Measurements from ENCODE around the gene PSTPIP2. TPM values are rescaled to one million over a fixed set of nuclear protein-coding genes. Genes with fewer than 3 reads are reported as not detected.

PSTPIP2 gene
- total and polyA plus RNA-seq, 11 donors, result 0.65 to 15.0 (median 2.0) TPM

DNA sequence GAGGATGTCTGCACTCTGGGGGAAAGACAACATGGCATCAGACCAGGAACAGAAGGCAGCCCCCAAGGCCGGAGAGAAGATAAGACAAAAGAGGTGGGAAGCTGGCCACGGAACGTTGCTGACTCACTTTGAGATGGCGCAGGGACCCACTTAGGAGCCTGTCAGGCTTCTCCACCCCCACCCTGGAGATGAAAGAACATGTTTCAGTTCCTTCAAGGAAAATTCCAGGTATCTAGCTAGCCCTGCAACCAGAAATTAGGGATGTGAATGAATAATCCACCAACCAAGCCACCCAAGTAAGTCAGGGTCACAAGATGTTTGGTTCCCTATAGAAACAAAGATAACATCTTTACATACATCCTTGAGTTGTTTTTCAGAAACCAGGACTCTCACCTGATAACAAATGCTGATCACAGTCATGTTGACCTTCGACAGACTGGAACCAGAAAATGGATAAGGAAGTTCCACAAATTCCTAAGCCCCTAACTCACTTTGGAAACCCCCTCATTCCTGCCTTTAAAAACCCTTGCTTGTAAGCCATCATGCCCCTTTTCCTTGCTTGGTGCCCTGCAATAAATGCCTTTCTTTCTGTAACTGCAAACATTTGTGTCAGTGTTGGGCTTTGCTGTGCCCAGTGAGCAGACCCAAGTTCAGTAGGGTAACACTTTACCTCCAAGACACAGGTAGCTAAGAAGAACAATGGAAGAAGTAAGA lies 31.9 kb downstream of the PSTPIP2 start:
- TF ChIP-seq, protein P1, sequence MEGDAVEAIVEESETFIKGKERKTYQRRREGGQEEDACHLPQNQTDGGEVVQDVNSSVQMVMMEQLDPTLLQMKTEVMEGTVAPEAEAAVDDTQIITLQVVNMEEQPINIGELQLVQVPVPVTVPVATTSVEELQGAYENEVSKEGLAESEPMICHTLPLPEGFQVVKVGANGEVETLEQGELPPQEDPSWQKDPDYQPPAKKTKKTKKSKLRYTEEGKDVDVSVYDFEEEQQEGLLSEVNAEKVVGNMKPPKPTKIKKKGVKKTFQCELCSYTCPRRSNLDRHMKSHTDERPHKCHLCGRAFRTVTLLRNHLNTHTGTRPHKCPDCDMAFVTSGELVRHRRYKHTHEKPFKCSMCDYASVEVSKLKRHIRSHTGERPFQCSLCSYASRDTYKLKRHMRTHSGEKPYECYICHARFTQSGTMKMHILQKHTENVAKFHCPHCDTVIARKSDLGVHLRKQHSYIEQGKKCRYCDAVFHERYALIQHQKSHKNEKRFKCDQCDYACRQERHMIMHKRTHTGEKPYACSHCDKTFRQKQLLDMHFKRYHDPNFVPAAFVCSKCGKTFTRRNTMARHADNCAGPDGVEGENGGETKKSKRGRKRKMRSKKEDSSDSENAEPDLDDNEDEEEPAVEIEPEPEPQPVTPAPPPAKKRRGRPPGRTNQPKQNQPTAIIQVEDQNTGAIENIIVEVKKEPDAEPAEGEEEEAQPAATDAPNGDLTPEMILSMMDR (IDR thresholded peaks at IDR 0.05), result no peak
- TF ChIP-seq POLR2A (IDR thresholded peaks at IDR 0.05), result no peak
- Histone ChIP-seq H3K4me1 (peaks cover 0 to 56% (median 0%) of the 10 kb centered on the region in 12 donors), H3K4me3 (no peak overlapping the region), H3K36me3 (no peaks in the 10 kb centered on the region), H3K27me3 (no peaks in the 10 kb centered on the region), H3K9me3 (peaks cover 0 to 3% (median 0%) of the 10 kb centered on the region in 12 donors), H3K27ac (no peak overlapping the region)
- 58 to 80% (median 67%) methylated on average over 5 of the region's 5 CpGs for WGBS, 4 donors
- intact Hi-C loops (cut with DNase I), result no loop called here
- no peak for ATAC-seq
- no peak for DNase-seq

DNA sequence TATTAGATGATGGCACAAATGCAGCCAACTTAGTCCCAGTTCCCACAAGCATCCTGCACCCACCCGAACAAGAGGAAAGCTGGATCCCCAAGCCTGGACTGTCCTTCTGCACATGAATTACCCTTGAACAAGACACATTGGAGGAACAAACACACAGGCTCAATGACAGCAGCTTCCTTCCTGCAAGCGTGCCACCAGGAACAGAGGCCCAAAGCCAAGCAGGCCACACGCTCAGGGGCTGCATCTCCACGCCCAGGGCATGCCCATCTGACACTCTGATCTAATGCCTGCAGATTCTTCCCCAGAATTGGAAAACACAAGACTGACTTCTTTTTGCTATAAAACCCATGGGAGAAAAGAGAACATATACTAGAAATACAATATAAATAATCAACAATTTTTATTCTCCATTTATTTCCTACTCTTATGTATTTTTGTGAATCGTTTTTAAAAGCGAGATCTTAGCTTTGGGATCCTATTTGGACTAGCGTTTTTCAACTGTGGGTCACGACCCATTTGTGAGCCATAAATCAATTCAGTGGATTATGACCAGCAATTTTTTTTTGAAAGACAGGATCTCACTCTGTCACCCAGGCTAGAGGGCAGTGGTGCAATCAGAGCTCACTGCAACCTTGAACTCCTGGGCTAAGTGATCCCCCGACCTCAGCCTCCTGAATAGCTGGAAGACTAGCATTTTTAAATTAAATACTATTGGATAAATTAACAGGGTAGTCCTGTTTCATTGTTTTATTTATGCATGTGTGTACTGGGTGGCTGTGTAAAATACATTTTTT lies 34.4 kb downstream of the PSTPIP2 start:
- TF ChIP-seq, protein P1 (IDR thresholded peaks at IDR 0.05), result no peak
- no peak for TF ChIP-seq POLR2A (IDR thresholded peaks at IDR 0.05)
- no peak for DNase-seq
- intact Hi-C loops (cut with DNase I), result no loop called here

DNA sequence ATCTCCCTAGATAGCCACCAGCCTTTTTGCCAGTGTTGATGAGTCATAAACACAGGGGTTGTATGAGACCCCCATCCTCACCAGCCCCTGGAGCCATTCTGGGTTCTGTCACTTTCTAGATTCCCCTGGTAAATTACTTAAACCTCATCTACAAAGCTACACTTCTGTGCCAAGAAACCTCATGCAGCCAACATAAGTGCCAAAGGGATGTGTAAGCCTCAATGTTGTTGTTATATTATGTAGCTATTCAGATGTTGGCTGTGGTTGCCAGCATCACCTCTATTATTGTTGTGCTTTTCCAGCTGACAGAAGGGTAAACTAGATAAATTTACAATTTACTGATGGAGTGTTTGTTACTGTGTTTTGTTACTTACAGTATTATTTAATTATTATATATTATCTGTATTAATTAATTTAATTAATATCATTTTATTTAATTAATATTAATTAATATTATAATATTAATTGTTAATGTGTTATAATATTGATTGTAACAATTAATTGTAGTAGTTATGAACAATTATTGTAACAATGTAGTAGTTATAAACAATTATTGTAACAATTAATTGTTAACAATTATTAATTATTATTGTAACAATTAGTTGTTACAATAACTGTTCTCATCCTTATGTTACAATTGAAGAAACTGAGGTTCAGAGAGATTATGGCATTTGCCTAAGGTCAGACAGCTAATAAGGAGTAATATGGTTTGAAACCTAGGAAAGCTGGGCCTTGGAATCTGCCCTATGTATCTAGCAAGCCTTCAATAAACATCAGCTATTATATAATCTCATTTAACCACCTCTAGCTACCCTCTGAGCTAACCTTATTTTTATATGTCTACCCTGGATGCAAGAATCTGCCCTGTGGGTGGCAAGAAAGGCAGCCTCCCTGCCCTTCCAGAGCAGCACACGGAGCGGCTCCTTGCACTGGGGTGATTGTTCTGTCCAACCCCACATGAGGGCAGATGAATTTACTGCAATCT lies 36.1 kb downstream of the PSTPIP2 start:
- ATAC-seq, result no peak
- H3K27me3 ChIP-seq, result no peaks in the 10 kb centered on the region
- intact Hi-C loops (cut with DNase I), result loop anchor here in 1 of 10 donors (2.0 kb wide), 1 partner anchor 33 kb away; no protein-coding TSS in a partner anchor
- TF ChIP-seq POLR2A (IDR thresholded peaks at IDR 0.05), result no peak
- peaks cover 0 to 38% (median 0%) of the 10 kb centered on the region in 12 donors for H3K4me1 ChIP-seq
- no peaks in the 10 kb centered on the region for H3K36me3 ChIP-seq
- H3K27ac ChIP-seq, result no peak overlapping the region
- H3K4me3 ChIP-seq, result no peak overlapping the region
- no peaks in the 10 kb centered on the region for H3K9me3 ChIP-seq
- WGBS, 4 donors, result 96 to 100% (median 98%) methylated on average over 2 of the region's 2 CpGs
- DNase-seq, result no peak

More for the DNA sequence above, 34.4 kb downstream of the PSTPIP2 start:
- Histone ChIP-seq H3K27me3 (no peaks in the 10 kb centered on the region), H3K9me3 (no peaks in the 10 kb centered on the region), H3K36me3 (no peaks in the 10 kb centered on the region), H3K27ac (peak overlapping the region in 1 of 12 donors; percentile 6), H3K4me1 (peaks cover 0 to 46% (median 0%) of the 10 kb centered on the region in 12 donors), H3K4me3 (no peak overlapping the region)
- ATAC-seq, result no peak
- 69 to 79% (median 75%) methylated on average over 9 of the region's 9 CpGs for WGBS, 4 donors

DNA sequence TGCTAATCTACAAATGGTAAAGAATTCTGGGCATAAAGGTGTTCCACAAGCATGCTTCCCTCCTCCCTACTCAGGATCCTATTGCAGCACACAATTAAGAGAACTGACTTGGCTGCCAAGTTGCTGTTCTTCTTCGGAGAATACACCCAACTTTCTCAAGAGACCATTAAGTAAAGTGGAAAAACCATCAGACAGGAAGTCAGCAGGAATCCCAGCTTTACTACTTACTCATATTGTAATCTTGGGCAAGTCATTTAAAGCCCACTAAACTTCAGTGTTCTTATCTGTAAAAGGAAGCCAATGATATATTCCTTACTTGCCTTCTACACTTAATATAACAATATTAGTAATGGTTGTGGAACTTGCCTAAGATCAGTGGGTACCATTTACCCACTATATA lies 37.8 kb downstream of the PSTPIP2 start:
- intact Hi-C loops (cut with DNase I), result loop anchor here in 1 of 10 donors (2.0 kb wide), 1 partner anchor 35 kb away; no protein-coding TSS in a partner anchor
- H3K4me1 ChIP-seq, result peaks cover 0 to 22% (median 0%) of the 10 kb centered on the region in 12 donors
- ATAC-seq, result no peak
- H3K27me3 ChIP-seq, result no peaks in the 10 kb centered on the region
- H3K27ac ChIP-seq, result no peak overlapping the region
- H3K36me3 ChIP-seq, result no peaks in the 10 kb centered on the region
- no peak overlapping the region for H3K4me3 ChIP-seq
- no peaks in the 10 kb centered on the region for H3K9me3 ChIP-seq
- TF ChIP-seq, protein P1 (IDR thresholded peaks at IDR 0.05), result no peak
- TF ChIP-seq POLR2A (IDR thresholded peaks at IDR 0.05), result no peak
- 35 to 63% (median 47%) methylated on average over 1 of the region's 1 CpG for WGBS, 4 donors
- no peak for DNase-seq

All from heart left ventricle (tissue), 16 donors.